HL-60 (cell line): ENCODE measurements around the gene FGF14.

Experiments
- DNase-seq, 2 experiments: peaks; one replicate each; pipeline ENCODE4 v3.0.0-alpha.2; 2010 to 2020; ENCODE audit warnings: low read depth in 1 of 2, low spot score in 1 of 2
- H3K27ac ChIP-seq: fragments of 250-450 bp; sonication (Bioruptor Pico); replicated peaks from 2 replicates; pipeline ENCODE4 v1.5.1; 2020; ENCODE audit warnings: mild to moderate bottlenecking, moderate library complexity
- H3K27me3 ChIP-seq: fragments of 250-450 bp; sonication (Bioruptor Pico); 2 replicates; pipeline ENCODE4 v1.5.1; 2021; ENCODE audit warnings: mild to moderate bottlenecking, moderate library complexity; ENCODE audit not compliant: insufficient read depth, poor library complexity, severe bottlenecking
- H3K4me3 ChIP-seq: replicated peaks from 2 replicates; pipeline ENCODE4 v1.5.1; 2011; ENCODE audit warnings: mild to moderate bottlenecking, control low read depth, low read length; ENCODE audit not compliant: insufficient read depth
- GABPA ChIP-seq: IDR thresholded peaks from 2 replicates; pipeline ENCODE4 v1.6.1; 2012; ENCODE audit warnings: low read depth
- POLR2AphosphoS5 ChIP-seq: IDR thresholded peaks from 2 replicates; pipeline ENCODE4 v1.6.1; 2012; ENCODE audit warnings: low read depth
- SPI1 ChIP-seq: IDR thresholded peaks from 2 replicates; pipeline ENCODE4 v1.6.1; 2012; ENCODE audit warnings: low read depth, mild to moderate bottlenecking, borderline replicate concordance
- TF ChIP-seq, protein P1 (sequence below): IDR thresholded peaks from 2 replicates; pipeline ENCODE4 v1.6.1; 2012; ENCODE audit warnings: low read depth; ENCODE audit not compliant: insufficient replicate concordance
- TF ChIP-seq, protein P2 (sequence below): IDR thresholded peaks from one replicate; pipeline ENCODE4 v1.5.1; 2011; ENCODE audit warnings: low read length, control low read depth, inconsistent platforms; ENCODE audit not compliant: insufficient read depth

The FGF14 gene

GRCh38 chr13:102091231-102091630 lies 310.6 kb downstream of the FGF14 start:
- no peak for TF ChIP-seq SPI1
- TF ChIP-seq, protein P1, sequence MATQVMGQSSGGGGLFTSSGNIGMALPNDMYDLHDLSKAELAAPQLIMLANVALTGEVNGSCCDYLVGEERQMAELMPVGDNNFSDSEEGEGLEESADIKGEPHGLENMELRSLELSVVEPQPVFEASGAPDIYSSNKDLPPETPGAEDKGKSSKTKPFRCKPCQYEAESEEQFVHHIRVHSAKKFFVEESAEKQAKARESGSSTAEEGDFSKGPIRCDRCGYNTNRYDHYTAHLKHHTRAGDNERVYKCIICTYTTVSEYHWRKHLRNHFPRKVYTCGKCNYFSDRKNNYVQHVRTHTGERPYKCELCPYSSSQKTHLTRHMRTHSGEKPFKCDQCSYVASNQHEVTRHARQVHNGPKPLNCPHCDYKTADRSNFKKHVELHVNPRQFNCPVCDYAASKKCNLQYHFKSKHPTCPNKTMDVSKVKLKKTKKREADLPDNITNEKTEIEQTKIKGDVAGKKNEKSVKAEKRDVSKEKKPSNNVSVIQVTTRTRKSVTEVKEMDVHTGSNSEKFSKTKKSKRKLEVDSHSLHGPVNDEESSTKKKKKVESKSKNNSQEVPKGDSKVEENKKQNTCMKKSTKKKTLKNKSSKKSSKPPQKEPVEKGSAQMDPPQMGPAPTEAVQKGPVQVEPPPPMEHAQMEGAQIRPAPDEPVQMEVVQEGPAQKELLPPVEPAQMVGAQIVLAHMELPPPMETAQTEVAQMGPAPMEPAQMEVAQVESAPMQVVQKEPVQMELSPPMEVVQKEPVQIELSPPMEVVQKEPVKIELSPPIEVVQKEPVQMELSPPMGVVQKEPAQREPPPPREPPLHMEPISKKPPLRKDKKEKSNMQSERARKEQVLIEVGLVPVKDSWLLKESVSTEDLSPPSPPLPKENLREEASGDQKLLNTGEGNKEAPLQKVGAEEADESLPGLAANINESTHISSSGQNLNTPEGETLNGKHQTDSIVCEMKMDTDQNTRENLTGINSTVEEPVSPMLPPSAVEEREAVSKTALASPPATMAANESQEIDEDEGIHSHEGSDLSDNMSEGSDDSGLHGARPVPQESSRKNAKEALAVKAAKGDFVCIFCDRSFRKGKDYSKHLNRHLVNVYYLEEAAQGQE = no peak
- H3K27ac ChIP-seq = no peak overlapping the region
- no peaks in the 10 kb centered on the region for H3K27me3 ChIP-seq
- no peak for DNase-seq
- no peak overlapping the region for H3K4me3 ChIP-seq

- Histone ChIP-seq H3K27ac (no peak overlapping the region), H3K27me3 (no peaks in the 10 kb centered on the region), H3K4me3 (no peak overlapping the region)
- TF ChIP-seq SPI1 (no peak), GABPA (no peak), POLR2AphosphoS5 (no peak)
- TF ChIP-seq, protein P1 = no peak
- TF ChIP-seq, protein P2, sequence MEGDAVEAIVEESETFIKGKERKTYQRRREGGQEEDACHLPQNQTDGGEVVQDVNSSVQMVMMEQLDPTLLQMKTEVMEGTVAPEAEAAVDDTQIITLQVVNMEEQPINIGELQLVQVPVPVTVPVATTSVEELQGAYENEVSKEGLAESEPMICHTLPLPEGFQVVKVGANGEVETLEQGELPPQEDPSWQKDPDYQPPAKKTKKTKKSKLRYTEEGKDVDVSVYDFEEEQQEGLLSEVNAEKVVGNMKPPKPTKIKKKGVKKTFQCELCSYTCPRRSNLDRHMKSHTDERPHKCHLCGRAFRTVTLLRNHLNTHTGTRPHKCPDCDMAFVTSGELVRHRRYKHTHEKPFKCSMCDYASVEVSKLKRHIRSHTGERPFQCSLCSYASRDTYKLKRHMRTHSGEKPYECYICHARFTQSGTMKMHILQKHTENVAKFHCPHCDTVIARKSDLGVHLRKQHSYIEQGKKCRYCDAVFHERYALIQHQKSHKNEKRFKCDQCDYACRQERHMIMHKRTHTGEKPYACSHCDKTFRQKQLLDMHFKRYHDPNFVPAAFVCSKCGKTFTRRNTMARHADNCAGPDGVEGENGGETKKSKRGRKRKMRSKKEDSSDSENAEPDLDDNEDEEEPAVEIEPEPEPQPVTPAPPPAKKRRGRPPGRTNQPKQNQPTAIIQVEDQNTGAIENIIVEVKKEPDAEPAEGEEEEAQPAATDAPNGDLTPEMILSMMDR = no peak
- DNase-seq = no peak
Measured at GRCh38 chr13:102090532-102090931, 311.3 kb downstream of the FGF14 start.

DNA sequence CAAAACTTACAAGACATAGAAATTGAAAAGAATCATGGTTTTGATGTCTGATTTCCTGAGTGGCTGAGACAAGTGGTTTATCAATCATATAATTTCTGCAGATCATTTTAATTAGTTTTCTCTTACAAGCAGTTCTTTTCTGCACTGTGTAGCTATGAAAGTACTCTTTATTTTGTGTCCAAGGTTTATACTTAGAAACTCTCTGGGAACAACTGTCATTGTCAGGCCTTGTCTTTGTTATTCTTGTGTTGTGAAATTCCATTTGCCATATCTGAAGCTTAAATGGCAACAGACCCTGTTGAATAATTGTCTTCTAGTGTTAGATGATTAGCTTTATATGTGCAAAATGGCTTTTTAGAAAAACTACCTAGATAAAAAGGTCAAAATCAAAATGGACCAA lies 312.1 kb downstream of the FGF14 start:
- TF ChIP-seq, protein P2 = no peak
- TF ChIP-seq, protein P1 = no peak
- TF ChIP-seq POLR2AphosphoS5 (no peak), SPI1 (no peak), GABPA (no peak)
- Histone ChIP-seq H3K27ac (no peak overlapping the region), H3K27me3 (no peaks in the 10 kb centered on the region), H3K4me3 (no peak overlapping the region)
- DNase-seq = no peak

DNA sequence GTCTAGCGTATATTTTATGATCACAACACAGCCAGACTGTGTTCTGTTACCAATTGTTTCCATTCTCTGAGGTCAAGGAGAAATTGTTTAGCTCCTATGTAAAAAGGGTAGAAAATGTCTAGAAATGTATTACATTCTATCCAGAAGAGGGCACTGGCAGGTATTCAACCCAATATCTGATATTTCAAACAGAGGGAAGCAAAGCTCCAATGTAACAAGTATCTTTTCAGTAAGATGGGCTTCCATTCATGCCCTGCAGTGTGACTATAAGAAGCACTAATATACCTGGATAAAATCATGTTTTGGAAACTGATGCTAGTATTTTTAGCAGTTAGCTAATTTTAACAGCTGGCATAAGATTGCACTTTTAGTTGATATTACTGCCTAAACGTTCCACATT lies 312.7 kb downstream of the FGF14 start:
- H3K27ac ChIP-seq = no peak overlapping the region
- H3K4me3 ChIP-seq = no peak overlapping the region
- H3K27me3 ChIP-seq = no peaks in the 10 kb centered on the region
- DNase-seq = no peak
- no peak for TF ChIP-seq POLR2AphosphoS5
- TF ChIP-seq GABPA = no peak
- no peak for TF ChIP-seq SPI1
- TF ChIP-seq, protein P2 = no peak
- TF ChIP-seq, protein P1 = no peak
